NCI-H774 (cell line): ENCODE measurements around the gene LENG1.

Source experiments
- DNase-seq: peaks from one replicate; lab custom pipeline; 2025; lab: John Stamatoyannopoulos, UW

Gene LENG1

DNA sequence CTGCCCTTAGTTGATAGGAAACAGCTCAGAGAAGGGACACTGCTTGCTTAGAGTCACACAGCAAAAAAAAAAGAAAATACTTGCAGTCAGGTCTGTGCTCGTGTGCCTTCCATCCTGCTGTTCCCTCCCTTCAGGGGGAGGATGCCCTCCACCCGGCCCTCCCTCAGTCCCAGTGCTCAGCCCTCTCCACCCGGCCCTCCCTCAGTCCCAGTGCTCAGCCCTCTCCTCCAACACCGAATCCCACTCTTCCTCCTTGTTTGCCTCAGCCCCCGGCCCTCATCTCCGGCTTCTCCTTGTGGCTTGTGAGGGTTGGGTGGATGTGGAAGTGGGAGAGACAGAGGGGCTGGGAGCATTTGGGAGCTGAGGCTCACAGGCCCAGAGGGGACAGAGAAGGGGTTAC is 49.9 kb downstream of the LENG1 start:
- no peak for DNase-seq

GRCh38 chr19:54108496-54108895 is 51.0 kb downstream of the LENG1 start:
- DNase-seq, result no peak

GRCh38 chr19:54107876-54108490 is 51.5 kb downstream of the LENG1 start:
- no peak for DNase-seq

GRCh38 chr19:54106716-54107115 is 52.8 kb downstream of the LENG1 start:
- no peak for DNase-seq

GRCh38 chr19:54105796-54106195 is 53.7 kb downstream of the LENG1 start:
- no peak for DNase-seq
